MM.1S (cell line): ENCODE data around the gene UBE2K.

Experiments used
- DNase-seq: peaks from one replicate; pipeline ENCODE4 v3.0.0-alpha.2; 2015
- H2AFZ ChIP-seq: fragments of 300-600 bp; sonication (generic); 2 replicates; pipeline ENCODE4 v1.6.0; 2016; ENCODE audit warnings: antibody characterized with exemption, low read length
- H3F3A ChIP-seq: fragments of 300-600 bp; sonication (generic); 2 replicates; pipeline ENCODE4 v1.6.1; 2016; ENCODE audit warnings: mild to moderate bottlenecking, antibody characterized with exemption, low read length, moderate library complexity, mixed read lengths; ENCODE audit not compliant: insufficient read depth
- H3K27ac ChIP-seq: fragments of 300-600 bp; sonication (generic); 2 replicates; pipeline ENCODE4 v1.5.1; 2016; ENCODE audit warnings: mild to moderate bottlenecking, low read length
- H3K27me3 ChIP-seq: fragments of 300-600 bp; sonication (generic); replicated peaks from 2 replicates; pipeline ENCODE4 v1.6.0; 2016; ENCODE audit warnings: low read length; ENCODE audit not compliant: insufficient read depth
- H3K36me3 ChIP-seq: fragments of 300-600 bp; sonication (generic); replicated peaks from 2 replicates; pipeline ENCODE4 v1.6.1; 2016; ENCODE audit warnings: mild to moderate bottlenecking, low read length, mixed read lengths; ENCODE audit not compliant: insufficient read depth
- H3K4me1 ChIP-seq: fragments of 300-600 bp; sonication (generic); 2 replicates; pipeline ENCODE4 v1.6.1; 2016; ENCODE audit warnings: low read length, mixed read lengths
- H3K4me2 ChIP-seq: fragments of 300-600 bp; sonication (generic); 2 replicates; pipeline ENCODE4 v1.6.0; 2016; ENCODE audit warnings: low read depth, low read length
- H3K4me3 ChIP-seq: fragments of 300-600 bp; sonication (generic); 2 replicates; pipeline ENCODE4 v1.5.1; 2016; ENCODE audit warnings: low read length, mixed read lengths
- H3K79me2 ChIP-seq: fragments of 300-600 bp; sonication (generic); 2 replicates; pipeline ENCODE4 v1.6.1; 2016; ENCODE audit warnings: mixed run types, low read length, mixed read lengths
- H3K9ac ChIP-seq: fragments of 300-600 bp; sonication (generic); 2 replicates; pipeline ENCODE4 v1.6.1; 2016; ENCODE audit warnings: low read length, mixed read lengths
- H3K9me2 ChIP-seq: fragments of 300-600 bp; sonication (generic); replicated peaks from 2 replicates; pipeline ENCODE4 v1.6.1; 2016; ENCODE audit warnings: mild to moderate bottlenecking, low read length, mixed read lengths; ENCODE audit not compliant: insufficient read depth
- H3K9me3 ChIP-seq: fragments of 300-600 bp; sonication (generic); replicated peaks from 2 replicates; pipeline ENCODE4 v1.6.1; 2016; ENCODE audit warnings: mild to moderate bottlenecking, low read length, mixed read lengths; ENCODE audit not compliant: insufficient read depth
- H4K20me1 ChIP-seq: fragments of 300-600 bp; sonication (generic); 2 replicates; pipeline ENCODE4 v1.6.1; 2016; ENCODE audit warnings: mild to moderate bottlenecking, low read length, moderate library complexity, mixed read lengths; ENCODE audit not compliant: insufficient read depth
- EZH2 ChIP-seq: fragments of 300-600 bp; sonication (generic); optimal IDR thresholded peaks from 2 replicates; pipeline ENCODE3; 2017; ENCODE audit warnings: low read depth, mild to moderate bottlenecking, antibody characterized with exemption, low read length, mixed read lengths
- EZH2phosphoT487 ChIP-seq: fragments of 300-600 bp; sonication (generic); IDR thresholded peaks from 2 replicates; pipeline ENCODE4 v1.6.1; 2018; ENCODE audit warnings: antibody characterized with exemption, low read length
- TF ChIP-seq, protein P1 (sequence below): fragments of 300-600 bp; sonication (generic); IDR thresholded peaks from 2 replicates; pipeline ENCODE4 v1.5.1; 2016; ENCODE audit warnings: antibody characterized with exemption, low read length, mixed read lengths

Gene UBE2K

DNA sequence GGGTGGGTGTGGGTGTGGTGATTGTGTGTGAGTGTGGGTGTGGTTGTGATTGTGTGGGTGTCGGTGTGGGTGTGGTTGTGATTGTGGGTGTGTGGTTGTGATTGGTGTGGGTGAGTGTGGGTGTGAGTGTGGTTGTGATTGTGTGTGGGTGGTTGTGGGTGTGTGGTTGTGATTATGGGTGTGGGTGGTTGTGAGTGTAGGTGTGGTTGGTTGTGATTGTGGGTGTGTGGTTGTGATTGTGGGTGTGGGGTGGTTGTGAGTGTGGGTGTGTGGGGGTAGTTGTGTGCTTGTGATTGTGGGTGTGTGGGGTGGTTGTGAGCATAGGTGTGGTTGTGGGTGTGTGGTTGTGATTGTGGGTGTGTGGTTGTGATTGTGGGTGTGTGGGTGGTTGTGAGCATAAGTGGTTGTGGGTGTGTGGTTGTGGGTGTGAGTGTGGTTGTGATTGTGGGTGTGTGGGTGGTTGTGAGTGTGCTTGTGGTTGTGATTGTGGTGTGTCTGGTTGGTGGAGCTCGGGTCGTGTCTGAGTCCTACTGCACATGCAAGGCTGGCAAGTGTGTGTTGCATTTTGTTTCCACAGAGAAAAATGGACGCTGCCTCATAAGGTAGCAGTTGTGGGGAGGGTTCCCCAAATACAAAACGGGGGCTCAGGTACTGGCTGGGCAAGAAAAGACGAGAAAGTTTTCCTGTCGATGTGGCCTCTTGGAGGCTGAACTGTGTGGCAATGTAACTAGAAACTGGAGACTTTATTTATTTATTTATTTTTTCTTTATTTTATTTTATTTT lies 116.7 kb downstream of the UBE2K start:
- H4K20me1 ChIP-seq, result no peaks in the 10 kb centered on the region
- TF ChIP-seq, protein P1, sequence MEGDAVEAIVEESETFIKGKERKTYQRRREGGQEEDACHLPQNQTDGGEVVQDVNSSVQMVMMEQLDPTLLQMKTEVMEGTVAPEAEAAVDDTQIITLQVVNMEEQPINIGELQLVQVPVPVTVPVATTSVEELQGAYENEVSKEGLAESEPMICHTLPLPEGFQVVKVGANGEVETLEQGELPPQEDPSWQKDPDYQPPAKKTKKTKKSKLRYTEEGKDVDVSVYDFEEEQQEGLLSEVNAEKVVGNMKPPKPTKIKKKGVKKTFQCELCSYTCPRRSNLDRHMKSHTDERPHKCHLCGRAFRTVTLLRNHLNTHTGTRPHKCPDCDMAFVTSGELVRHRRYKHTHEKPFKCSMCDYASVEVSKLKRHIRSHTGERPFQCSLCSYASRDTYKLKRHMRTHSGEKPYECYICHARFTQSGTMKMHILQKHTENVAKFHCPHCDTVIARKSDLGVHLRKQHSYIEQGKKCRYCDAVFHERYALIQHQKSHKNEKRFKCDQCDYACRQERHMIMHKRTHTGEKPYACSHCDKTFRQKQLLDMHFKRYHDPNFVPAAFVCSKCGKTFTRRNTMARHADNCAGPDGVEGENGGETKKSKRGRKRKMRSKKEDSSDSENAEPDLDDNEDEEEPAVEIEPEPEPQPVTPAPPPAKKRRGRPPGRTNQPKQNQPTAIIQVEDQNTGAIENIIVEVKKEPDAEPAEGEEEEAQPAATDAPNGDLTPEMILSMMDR, result no peak
- TF ChIP-seq EZH2 (no peak), EZH2phosphoT487 (no peak)
- no peaks in the 10 kb centered on the region for H3K9me3 ChIP-seq
- H3K27me3 ChIP-seq, result no peaks in the 10 kb centered on the region
- no peak overlapping the region for H3K9ac ChIP-seq
- no peak overlapping the region for H3K27ac ChIP-seq
- H3K9me2 ChIP-seq, result no peaks in the 10 kb centered on the region
- no peaks in the 10 kb centered on the region for H3K4me1 ChIP-seq
- H3K4me2 ChIP-seq, result no peak overlapping the region
- no peak for DNase-seq
- H3K79me2 ChIP-seq, result no peaks in the 10 kb centered on the region
- H3K36me3 ChIP-seq, result no peaks in the 10 kb centered on the region
- H2AFZ ChIP-seq, result no peak overlapping the region
- H3F3A ChIP-seq, result peaks cover 5% of the 10 kb centered on the region; the same call in 1 of the 2 replicates
- H3K4me3 ChIP-seq, result no peak overlapping the region

DNA sequence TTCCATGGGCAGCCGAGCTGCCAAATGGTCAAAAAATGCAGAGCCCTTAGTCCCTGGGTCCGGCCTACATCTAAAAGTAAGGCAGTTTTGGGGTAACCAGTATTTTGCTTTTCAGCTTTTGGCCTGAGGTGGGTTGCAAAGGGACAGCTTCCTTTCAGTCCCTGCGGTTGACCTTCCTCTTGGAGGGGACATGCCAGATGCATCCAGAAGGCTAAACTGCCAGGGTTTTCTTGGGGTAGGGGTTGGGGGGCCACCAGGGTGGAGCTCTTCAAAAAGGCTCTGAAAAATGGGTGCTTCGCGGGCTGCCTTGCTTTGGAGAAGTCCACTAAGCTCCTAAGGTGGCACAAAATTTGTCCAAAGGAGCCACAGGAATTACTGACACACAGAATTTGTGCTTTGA lies 120.7 kb downstream of the UBE2K start:
- Histone ChIP-seq H2AFZ (no peak overlapping the region), H4K20me1 (no peaks in the 10 kb centered on the region), H3K9ac (no peak overlapping the region), H3K27ac (no peak overlapping the region), H3K9me2 (no peaks in the 10 kb centered on the region), H3K4me3 (no peak overlapping the region), H3K36me3 (no peaks in the 10 kb centered on the region), H3K4me1 (no peaks in the 10 kb centered on the region), H3F3A (peaks cover 5% of the 10 kb centered on the region; the same call in 1 of the 2 replicates), H3K27me3 (no peaks in the 10 kb centered on the region), H3K79me2 (no peaks in the 10 kb centered on the region), H3K4me2 (no peak overlapping the region), H3K9me3 (no peaks in the 10 kb centered on the region)
- TF ChIP-seq, protein P1, result no peak
- TF ChIP-seq EZH2phosphoT487 (no peak), EZH2 (no peak)
- DNase-seq, result no peak

DNA sequence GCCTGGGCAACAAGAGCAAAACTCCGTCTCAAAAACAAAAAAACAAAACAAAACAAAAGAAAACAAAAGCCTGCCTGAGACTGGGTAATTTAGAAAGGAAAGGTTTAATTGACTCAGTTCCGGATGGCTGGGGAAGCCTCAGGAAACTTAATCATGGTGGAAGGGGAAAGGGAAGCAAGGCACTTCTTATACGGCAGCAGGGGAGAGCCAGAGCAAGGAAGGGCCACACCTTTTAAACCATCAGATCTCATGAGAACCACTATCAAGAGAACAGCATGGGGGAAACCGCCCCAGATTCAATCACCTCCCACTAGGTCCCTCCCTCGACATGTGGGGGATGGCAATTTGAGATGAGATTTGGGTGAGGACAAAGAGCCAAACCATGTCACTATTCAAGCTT lies 122.2 kb downstream of the UBE2K start:
- H3K36me3 ChIP-seq, result no peaks in the 10 kb centered on the region
- H3K9me3 ChIP-seq, result no peaks in the 10 kb centered on the region
- H3K9me2 ChIP-seq, result no peaks in the 10 kb centered on the region
- no peaks in the 10 kb centered on the region for H3K27me3 ChIP-seq
- no peaks in the 10 kb centered on the region for H4K20me1 ChIP-seq
- H3K27ac ChIP-seq, result no peak overlapping the region
- H2AFZ ChIP-seq, result no peak overlapping the region
- no peak overlapping the region for H3K4me3 ChIP-seq
- no peaks in the 10 kb centered on the region for H3K4me1 ChIP-seq
- no peaks in the 10 kb centered on the region for H3F3A ChIP-seq
- no peak for DNase-seq
- H3K9ac ChIP-seq, result no peak overlapping the region
- H3K79me2 ChIP-seq, result no peaks in the 10 kb centered on the region
- H3K4me2 ChIP-seq, result no peak overlapping the region
- no peak for TF ChIP-seq EZH2
- TF ChIP-seq, protein P1, result no peak
- no peak for TF ChIP-seq EZH2phosphoT487
